GM12873 (cell line): ENCODE measurements around the gene CFAP20.

ENCODE experiments used
- TF ChIP-seq, protein P1 (sequence below): IDR thresholded peaks from 2 replicates; pipeline ENCODE4 v1.5.1; 2012; ENCODE audit warnings: low read depth, mild to moderate bottlenecking, moderate library complexity, low read length, control low read depth; ENCODE audit not compliant: insufficient read depth; ENCODE audit errors: missing control alignments

Gene CFAP20

DNA sequence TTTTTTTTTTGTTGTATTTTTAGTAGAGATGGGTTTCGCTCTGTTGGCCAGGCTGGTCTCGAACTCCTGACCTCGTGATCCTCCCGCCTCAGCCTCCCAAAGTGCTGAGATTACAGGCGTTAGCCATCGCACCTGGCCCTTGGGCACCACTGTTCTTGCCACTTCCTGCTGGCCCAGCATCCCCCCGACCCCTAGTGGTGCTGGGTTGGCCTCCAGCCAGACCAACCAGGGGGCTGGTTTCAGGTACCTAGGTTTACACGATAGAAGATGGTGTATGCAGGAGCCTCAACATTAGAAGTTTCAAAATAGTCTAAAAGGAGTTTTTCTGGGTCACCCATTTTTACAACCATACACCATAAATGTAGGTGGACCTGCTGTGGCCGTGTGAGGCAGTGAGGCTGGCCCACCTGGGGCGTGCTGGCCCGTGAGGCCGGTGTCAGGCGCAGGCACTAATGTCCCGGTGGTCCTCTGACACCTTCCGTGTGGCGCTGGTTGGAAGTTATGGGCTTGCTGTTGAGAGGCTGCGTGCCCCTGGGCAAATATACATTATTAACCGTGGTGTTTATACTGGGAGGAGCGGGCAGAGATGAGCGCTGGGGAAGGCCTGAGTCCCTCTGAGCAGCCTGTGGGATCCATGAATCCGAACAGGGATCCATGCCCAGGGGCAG, 43.5 kb downstream of the CFAP20 start:
- TF ChIP-seq, protein P1, sequence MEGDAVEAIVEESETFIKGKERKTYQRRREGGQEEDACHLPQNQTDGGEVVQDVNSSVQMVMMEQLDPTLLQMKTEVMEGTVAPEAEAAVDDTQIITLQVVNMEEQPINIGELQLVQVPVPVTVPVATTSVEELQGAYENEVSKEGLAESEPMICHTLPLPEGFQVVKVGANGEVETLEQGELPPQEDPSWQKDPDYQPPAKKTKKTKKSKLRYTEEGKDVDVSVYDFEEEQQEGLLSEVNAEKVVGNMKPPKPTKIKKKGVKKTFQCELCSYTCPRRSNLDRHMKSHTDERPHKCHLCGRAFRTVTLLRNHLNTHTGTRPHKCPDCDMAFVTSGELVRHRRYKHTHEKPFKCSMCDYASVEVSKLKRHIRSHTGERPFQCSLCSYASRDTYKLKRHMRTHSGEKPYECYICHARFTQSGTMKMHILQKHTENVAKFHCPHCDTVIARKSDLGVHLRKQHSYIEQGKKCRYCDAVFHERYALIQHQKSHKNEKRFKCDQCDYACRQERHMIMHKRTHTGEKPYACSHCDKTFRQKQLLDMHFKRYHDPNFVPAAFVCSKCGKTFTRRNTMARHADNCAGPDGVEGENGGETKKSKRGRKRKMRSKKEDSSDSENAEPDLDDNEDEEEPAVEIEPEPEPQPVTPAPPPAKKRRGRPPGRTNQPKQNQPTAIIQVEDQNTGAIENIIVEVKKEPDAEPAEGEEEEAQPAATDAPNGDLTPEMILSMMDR, result no peak

DNA sequence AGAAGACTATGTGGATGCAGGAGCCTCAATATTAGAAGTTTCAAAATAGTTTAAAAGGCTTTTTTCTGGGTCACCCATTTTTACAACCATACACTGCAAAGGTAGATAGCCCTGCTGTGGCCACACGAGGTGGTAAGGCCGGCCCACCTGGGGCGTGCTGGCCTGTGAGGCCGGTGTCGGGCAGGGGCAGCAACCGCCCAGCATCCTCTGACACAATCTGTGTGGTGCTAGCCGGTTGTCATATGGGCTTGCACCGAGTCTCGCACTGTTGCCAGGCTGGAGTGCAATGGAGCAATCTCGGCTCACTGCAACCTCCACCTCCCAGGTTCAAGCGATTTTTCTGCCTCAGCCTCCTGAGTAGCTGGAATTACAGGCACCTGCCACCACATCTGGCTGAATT, 44.0 kb downstream of the CFAP20 start:
- TF ChIP-seq, protein P1, result no peak

- TF ChIP-seq, protein P1, result no peak
These were observed 44.5 kb downstream of the CFAP20 start for GRCh38 chr16:58084635-58085034.

- TF ChIP-seq, protein P1, result no peak
These were observed 46.8 kb downstream of the CFAP20 start for GRCh38 chr16:58082381-58082780.

DNA sequence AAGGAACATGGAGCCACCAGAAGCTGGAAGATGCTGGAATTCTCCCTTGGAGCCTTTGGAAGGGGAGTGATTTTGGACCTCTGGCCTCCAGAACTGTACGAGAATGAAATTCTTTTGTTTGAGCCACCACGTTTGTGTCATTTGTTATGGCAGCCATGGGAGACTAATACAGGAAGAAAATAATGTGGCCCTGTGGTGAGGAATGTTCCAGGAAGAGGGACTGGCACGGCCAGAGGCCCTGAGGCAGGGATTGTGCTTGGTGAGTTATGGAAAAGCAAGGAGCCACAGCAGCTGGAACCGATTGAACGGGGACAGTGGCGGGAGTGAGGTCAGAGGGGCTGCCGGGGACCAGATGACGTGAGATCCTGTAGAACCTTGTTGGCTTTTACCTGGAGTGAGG, 51.4 kb downstream of the CFAP20 start:
- TF ChIP-seq, protein P1, result no peak

GRCh38 chr16:58076514-58076913, 52.7 kb downstream of the CFAP20 start:
- TF ChIP-seq, protein P1, result no peak

DNA sequence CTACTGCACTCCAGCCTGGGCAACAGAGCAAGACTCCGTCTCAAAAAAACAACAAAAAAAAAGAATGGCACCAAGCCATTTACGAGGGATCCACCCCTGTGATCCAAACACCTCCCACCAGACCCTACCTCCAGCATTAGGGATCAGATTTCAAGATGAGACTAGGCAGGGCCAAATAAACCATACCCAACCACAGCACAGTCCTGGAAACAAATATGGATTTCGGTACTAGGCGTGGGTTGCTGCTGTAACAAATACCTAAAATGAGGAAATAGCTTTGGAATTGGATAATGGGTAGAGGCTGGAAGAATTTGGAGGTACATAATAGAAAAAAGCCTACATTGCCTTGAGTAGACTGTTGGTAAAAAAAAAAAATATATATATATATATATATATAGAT, 54.5 kb downstream of the CFAP20 start:
- TF ChIP-seq, protein P1, result no peak
